Adrenal gland (tissue), 12 donors: Measurements from ENCODE around the gene BTN2A1. TPM values are rescaled to one million over a fixed set of nuclear protein-coding genes. Genes with fewer than 3 reads are reported as not detected.
A peak's percentile ranks its signal among the peaks of the same experiment; 100 is the strongest.

Experiments
- DNase-seq, 7 donors: peaks; one replicate each; pipeline ENCODE4 v3.0.0-alpha.2; 2019 to 2020
- H3K27ac ChIP-seq, 5 donors: fragments of 200-600 bp; sonication (generic) in 4 of 5; 1 replicate in 3 of 5; 2 replicates in 2 of 5; pipeline versions ENCODE4 v1.5.1 to v1.8.0; 2016 to 2020; ENCODE audit warnings: mild to moderate bottlenecking in 1 of 5
- H3K27me3 ChIP-seq: fragments of 200-600 bp; 2 replicates; pipeline ENCODE4 v1.8.0; 2021
- H3K36me3 ChIP-seq, 2 donors: fragments of 200-600 bp; replicated peaks in 1 of 2; 1 replicate in 1 of 2; 2 replicates in 1 of 2; pipeline versions ENCODE4 v1.5.1 to v1.8.0; 2018 to 2022
- H3K4me1 ChIP-seq, 2 donors: fragments of 200-600 bp; replicated peaks in 1 of 2; 1 replicate in 1 of 2; 2 replicates in 1 of 2; pipeline versions ENCODE4 v1.5.1 to v1.8.0; 2018 to 2021
- H3K4me3 ChIP-seq, 4 donors: fragments of 200-600 bp; sonication (generic) in 3 of 4; one replicate each; pipeline ENCODE4 v1.5.1; 2016 to 2018
- H3K9me3 ChIP-seq, 3 donors: fragments of 200-600 bp; sonication (generic) in 1 of 3; replicated peaks in 1 of 3; 1 replicate in 2 of 3; 2 replicates in 1 of 3; pipeline versions ENCODE4 v1.5.1 to v1.8.0; 2016 to 2021
- POLR2A ChIP-seq, 2 donors: fragments of 450-650 bp; IDR thresholded peaks; one replicate each; pipeline ENCODE4 v1.6.1; 2017; ENCODE audit warnings: antibody characterized with exemption in 2 of 2, mild to moderate bottlenecking in 2 of 2, moderate library complexity in 1 of 2
- WGBS, 4 donors: extraction: QIAGEN DNeasy Blood & Tissue Kit in 2 of 4; methylation state at CpG; one replicate each; pipeline versions ENCODE4 v1.1.5 to v1.1.7; 2013 to 2017; 5-methylcytosine and 5-hydroxymethylcytosine counted together
- intact Hi-C, 2 donors: fragments of 100-400 bp; cut with DNase I; formaldehyde crosslinking; loops; one replicate each; pipeline versions ENCODE4 v1.14.1 to v1.15.0; 2022 to 2023
- polyA plus RNA-seq, 3 donors: library from polyadenylated mRNA; stranded (reverse); fragments of 200-250 nt in 2 of 3; fragments of 350-450 nt in 1 of 3; fragmentation: Illumina TruSeq in 1 of 3; extraction: RNeasy Lipid Tissue Mini Kit (QIAGEN cat#74804) in 1 of 3; gene quantifications; one replicate each; pipeline ENCODE4 v1.2.3, GENCODE V29; 2013 to 2014
- total RNA-seq, 9 donors: library from RNA; depleted of rRNA in 4 of 9; stranded (reverse); fragments of >200 nt in 4 of 9; fragments of 120-200 nt in 1 of 9; fragmentation: NEBNext Ultra II Directional in 1 of 9; extraction: Animal tissue kit (Norgen Biotek cat#: 25700) in 1 of 9; gene quantifications; one replicate each; pipeline versions ENCODE4 v1.1.0 to v1.2.4, GENCODE V29; 2013 to 2023
- TF ChIP-seq, protein P1 (sequence below), 6 experiments: fragments of 450-650 bp in 4 of 6; fragments of 200-600 bp in 2 of 6; sonication (generic) in 1 of 6; IDR thresholded peaks; 1 replicate in 5 of 6; 2 replicates in 1 of 6; pipeline versions ENCODE4 v1.5.1 to v1.8.0; 2016 to 2021; ENCODE audit warnings: antibody characterized with exemption in 6 of 6, mild to moderate bottlenecking in 2 of 6, moderate library complexity in 1 of 6
- donor health status: healthy with polysubstance abuse.
- donor health status: Bipolar disorder and iron deficiency.
- donor health status: DM: yes; HTN: yes; CAD: no.
- donor health status: DM: no; HTN: no; CAD: no.
- donor health status: DM: no; HTN: no; CAD: no.
- donor health status: DM: yes; HTN: yes; CAD: no.

Gene BTN2A1
- total and polyA plus RNA-seq, 12 donors: 11.4 to 52.0 (median 22.5) TPM

DNA sequence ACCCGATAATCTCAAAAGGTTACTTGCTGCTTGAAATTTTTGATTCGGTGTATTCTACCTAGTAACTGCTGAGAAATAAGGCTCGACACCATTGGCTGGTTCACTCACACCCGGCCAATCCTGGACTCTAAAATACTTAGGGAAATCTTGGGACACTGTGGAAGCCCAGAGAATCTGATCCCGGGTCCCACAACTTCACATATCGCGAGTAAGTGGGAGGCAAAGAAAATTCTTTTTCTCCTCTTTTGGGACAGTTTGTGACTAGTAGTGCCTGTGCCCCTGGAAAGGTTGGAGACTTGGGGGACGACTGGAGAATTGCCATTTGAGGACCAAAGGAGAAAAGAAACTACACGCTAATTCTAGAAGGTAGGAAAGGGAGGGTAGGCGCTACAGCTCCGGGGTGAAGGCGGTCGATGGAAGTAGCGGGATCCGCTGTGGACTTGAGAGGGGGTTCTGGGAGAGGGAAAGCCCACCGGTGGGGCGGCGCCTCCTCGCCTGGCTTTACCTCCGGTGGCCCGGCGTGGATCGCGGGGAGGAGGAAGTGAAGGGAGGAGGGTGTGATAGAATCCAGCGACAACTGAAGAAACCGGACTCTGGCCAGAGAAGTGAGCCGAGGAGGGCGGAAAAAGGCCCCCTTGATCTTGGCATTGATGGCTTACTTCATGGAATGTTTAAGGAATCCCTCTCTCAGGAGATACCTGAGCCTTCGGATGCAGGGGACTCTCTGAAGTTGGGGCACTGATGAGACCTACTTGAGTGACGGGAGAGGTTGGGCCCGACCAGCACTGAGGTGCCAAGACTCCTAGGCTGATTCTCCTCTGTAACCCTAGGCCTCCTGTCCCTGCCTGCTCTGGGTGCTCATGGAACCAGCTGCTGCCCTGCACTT, 36.3 kb upstream of the BTN2A1 start:
- peak overlapping the region; percentile 14 to 85 (median 70) for H3K4me3 ChIP-seq
- peak; percentile 74 to 93 (median 84) for DNase-seq
- H3K27me3 ChIP-seq: no peaks in the 10 kb centered on the region
- H3K36me3 ChIP-seq: peaks cover 0 to 13% of the 10 kb centered on the region in 2 donors
- H3K27ac ChIP-seq: peak overlapping the region in 4 of 5 donors; percentile 80 to 94 (median 84)
- TF ChIP-seq, protein P1, sequence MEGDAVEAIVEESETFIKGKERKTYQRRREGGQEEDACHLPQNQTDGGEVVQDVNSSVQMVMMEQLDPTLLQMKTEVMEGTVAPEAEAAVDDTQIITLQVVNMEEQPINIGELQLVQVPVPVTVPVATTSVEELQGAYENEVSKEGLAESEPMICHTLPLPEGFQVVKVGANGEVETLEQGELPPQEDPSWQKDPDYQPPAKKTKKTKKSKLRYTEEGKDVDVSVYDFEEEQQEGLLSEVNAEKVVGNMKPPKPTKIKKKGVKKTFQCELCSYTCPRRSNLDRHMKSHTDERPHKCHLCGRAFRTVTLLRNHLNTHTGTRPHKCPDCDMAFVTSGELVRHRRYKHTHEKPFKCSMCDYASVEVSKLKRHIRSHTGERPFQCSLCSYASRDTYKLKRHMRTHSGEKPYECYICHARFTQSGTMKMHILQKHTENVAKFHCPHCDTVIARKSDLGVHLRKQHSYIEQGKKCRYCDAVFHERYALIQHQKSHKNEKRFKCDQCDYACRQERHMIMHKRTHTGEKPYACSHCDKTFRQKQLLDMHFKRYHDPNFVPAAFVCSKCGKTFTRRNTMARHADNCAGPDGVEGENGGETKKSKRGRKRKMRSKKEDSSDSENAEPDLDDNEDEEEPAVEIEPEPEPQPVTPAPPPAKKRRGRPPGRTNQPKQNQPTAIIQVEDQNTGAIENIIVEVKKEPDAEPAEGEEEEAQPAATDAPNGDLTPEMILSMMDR (IDR thresholded peaks at IDR 0.05): no peak
- peak in 1 of 2 donors; percentile 69 for TF ChIP-seq POLR2A (IDR thresholded peaks at IDR 0.05)
- H3K4me1 ChIP-seq: peaks cover 18 to 24% of the 10 kb centered on the region in 2 donors
- intact Hi-C loops: no loop called here
- no peaks in the 10 kb centered on the region for H3K9me3 ChIP-seq
- WGBS, 4 donors: 0 to 1% (median 1%) methylated on average over 27 to 31 of the region's 31 CpGs

DNA sequence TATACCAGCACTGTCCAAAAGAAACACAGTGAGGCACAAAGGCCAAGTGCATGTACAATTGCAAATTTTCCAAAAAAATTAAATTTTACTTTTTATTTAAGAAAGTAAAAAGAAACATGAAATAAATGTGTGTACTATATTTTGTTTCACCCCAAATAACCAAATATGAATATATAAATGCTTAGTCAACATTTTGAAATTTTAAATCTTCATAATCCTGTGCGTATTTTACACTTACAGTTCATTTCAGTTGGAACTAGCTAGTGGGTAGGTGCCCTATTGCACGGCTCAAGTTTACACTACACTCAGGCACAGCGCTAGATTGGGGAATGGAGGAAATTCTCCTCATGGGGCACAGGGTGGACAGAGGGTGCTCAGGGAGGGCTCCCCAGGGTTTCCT, 35.4 kb upstream of the BTN2A1 start:
- TF ChIP-seq POLR2A (IDR thresholded peaks at IDR 0.05): no peak
- TF ChIP-seq, protein P1 (IDR thresholded peaks at IDR 0.05): no peak
- Histone ChIP-seq H3K4me3 (peak overlapping the region in 2 of 4 donors; percentile 59 to 85), H3K27ac (no peak overlapping the region), H3K9me3 (no peaks in the 10 kb centered on the region), H3K27me3 (no peaks in the 10 kb centered on the region), H3K36me3 (peaks cover 0 to 13% of the 10 kb centered on the region in 2 donors), H3K4me1 (peaks cover 18 to 24% of the 10 kb centered on the region in 2 donors)
- intact Hi-C loops: no loop called here
- DNase-seq: no peak
- 87 to 93% (median 90%) methylated on average over 3 of the region's 3 CpGs for whole genome bisulfite sequencing, 4 donors

DNA sequence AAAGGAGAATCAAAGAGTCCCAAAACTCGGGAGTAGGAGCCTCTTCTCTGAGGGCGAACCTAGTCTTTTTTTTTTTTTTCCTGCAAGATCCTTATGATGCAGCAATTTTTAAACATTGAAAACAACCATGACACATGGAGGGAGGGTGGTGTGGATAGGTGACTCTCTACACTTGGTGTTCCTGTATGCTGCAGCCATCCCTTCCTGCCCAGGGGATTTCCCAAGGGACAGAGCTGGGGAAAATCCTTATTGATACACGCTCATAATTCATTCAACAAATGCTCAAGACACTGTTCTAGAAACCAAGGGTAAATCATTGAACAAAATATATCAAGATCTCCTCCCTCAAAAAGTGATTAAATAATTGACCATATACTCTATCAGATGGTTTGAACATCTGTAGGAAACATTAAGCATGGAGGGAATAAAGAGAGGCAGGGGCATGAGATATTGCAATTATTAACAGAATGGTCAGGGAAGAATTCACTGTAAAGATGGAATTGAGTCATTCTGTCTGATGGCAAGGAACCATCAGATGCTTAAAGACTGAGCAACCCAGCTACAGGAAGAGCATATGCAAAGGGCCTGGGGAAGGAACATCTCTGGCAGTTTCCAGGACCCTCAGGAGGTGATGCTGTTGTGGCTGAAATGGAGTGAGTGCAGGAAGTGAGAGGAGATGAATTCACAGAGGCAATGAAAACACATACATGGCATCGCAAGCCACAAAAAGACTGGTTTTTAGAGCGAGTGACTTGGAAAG, 30.9 kb upstream of the BTN2A1 start:
- Histone ChIP-seq H3K9me3 (no peaks in the 10 kb centered on the region), H3K36me3 (peaks cover 0 to 40% of the 10 kb centered on the region in 2 donors), H3K4me3 (no peak overlapping the region), H3K4me1 (peaks cover 9 to 17% of the 10 kb centered on the region in 2 donors), H3K27ac (no peak overlapping the region), H3K27me3 (no peaks in the 10 kb centered on the region)
- no peak for TF ChIP-seq POLR2A (IDR thresholded peaks at IDR 0.05)
- TF ChIP-seq, protein P1 (IDR thresholded peaks at IDR 0.05): no peak
- DNase-seq: no peak
- 95 to 96% (median 95%) methylated on average over 5 of the region's 5 CpGs for WGBS, 4 donors
- intact Hi-C loops: no loop called here

DNA sequence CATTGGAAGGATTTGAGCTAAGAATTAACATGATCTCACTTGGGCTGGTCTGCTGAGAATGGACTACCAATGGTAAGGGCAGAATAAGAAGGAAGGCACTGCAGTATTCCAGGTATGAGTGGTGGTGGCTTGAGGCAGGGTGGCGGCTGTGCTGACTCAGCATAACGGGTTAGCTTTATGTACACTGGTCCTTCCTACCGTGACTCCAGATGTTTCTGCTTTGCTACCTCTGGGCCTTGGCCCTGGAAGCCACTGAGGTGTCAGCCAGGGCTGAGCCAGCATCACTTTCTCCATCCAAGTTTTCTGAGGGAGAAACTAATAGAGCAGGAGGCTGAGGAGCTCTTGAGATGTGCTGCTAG, 30.3 kb upstream of the BTN2A1 start:
- TF ChIP-seq, protein P1 (IDR thresholded peaks at IDR 0.05): no peak
- TF ChIP-seq POLR2A (IDR thresholded peaks at IDR 0.05): no peak
- Histone ChIP-seq H3K36me3 (peaks cover 0 to 40% of the 10 kb centered on the region in 2 donors), H3K27me3 (no peaks in the 10 kb centered on the region), H3K4me1 (peaks cover 3 to 12% of the 10 kb centered on the region in 2 donors), H3K4me3 (no peak overlapping the region), H3K9me3 (no peaks in the 10 kb centered on the region), H3K27ac (no peak overlapping the region)
- no peak for DNase-seq
- 80 to 96% (median 94%) methylated on average over 2 to 3 of the region's 3 CpGs for WGBS, 4 donors
- intact Hi-C loops: no loop called here
